ENCODE results near the gene NEBL. TPM values are rescaled to one million over a fixed set of nuclear protein-coding genes. Genes with fewer than 3 reads are reported as not detected.

Gene NEBL
- total and polyA plus RNA-seq, 9 of the 15 experiments (the other 6 are each of a cell fraction or from before 2014, with no cell fraction given) = 0.82 to 14.6 (median 9.8) TPM

DNA sequence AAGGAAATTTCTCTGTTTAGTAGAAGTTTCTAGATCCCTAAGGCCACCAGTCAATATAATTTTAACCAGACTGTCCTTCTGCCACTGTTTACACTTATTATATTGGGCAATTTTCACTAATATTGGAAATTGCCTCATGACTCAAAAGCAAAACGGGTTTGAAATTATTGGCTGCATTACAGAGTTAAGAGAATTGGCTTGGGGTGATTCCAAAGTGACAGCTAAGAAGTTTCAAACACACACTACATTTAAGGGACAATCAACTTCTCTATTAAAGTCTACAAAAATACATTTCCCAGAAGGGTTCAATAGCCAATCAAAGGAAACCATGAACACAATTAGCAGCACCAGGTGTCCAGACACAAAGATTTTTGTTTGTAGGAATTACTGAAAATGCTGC, 111.9 kb downstream of the NEBL start:
- no peak for ATAC-seq
- BruUV-seq (replicated peaks) = no TSS peak

More for the DNA sequence above, 111.9 kb downstream of the NEBL start:
- DNase-seq (ENCODE audit: extremely low read depth in 1 of 4, low spot score in 3 of 4) (no peak), FAIRE-seq (no peak)
- Histone ChIP-seq H4K20me1 (replicated peaks; ENCODE audit: control insufficient read depth, insufficient read depth, low read length) (no peaks in the 10 kb centered on the region), H2AFZ (ENCODE audit: low read depth, low read length) (no peak overlapping the region), H3K79me2 (ENCODE audit: control insufficient read depth, insufficient read depth, low read length) (no peaks in the 10 kb centered on the region), H3K9me1 (ENCODE audit: control insufficient read depth, insufficient read depth, low read length) (no peaks in the 10 kb centered on the region), H3K27ac (ENCODE audit: extremely low read depth, low read depth, low read length) (no peak overlapping the region), H3K4me3 (no peak overlapping the region), H3K36me3 (ENCODE audit: control insufficient read depth, insufficient read depth, low read length) (no peaks in the 10 kb centered on the region), H3K9me3 (replicated peaks; ENCODE audit: control insufficient read depth, insufficient read depth, low read depth, low read length) (no peaks in the 10 kb centered on the region), H3K27me3 (ENCODE audit: control insufficient read depth in 2 of 2, insufficient read depth in 2 of 2, low read length in 2 of 2) (no peaks in the 10 kb centered on the region), H3K4me2 (ENCODE audit: insufficient read depth, low read length) (no peak overlapping the region), H3K9ac (ENCODE audit: insufficient read depth in 1 of 2, low read depth in 2 of 2, low read length in 2 of 2) (no peak overlapping the region), H3K4me1 (replicated peaks in 1 of 2; ENCODE audit: control insufficient read depth in 2 of 2, insufficient read depth in 2 of 2, low read length in 2 of 2) (no peaks in the 10 kb centered on the region)
- intact Hi-C loops (cut with micrococcal nuclease) = no loop called here
- TF ChIP-seq FIP1L1 (IDR thresholded peaks at IDR 0.05; ENCODE audit: low read depth, low read length, poor library complexity, severe bottlenecking) (no peak), RBM25 (IDR thresholded peaks at IDR 0.05; ENCODE audit: low read depth, low read length, severe bottlenecking) (no peak), U2AF2 (optimal IDR thresholded peaks at IDR 0.05; ENCODE audit: low read depth, low read length) (no peak), SMAD4 (CRISPR knock-in tag; conservative IDR thresholded peaks at IDR 0.05) (no peak), PURB (CRISPR knock-in tag; IDR thresholded peaks at IDR 0.05; ENCODE audit: low read depth) (no peak), TCF7L2 (IDR thresholded peaks at IDR 0.05; ENCODE audit: low read depth, low read length) (no peak)
- TF ChIP-seq, protein P1, sequence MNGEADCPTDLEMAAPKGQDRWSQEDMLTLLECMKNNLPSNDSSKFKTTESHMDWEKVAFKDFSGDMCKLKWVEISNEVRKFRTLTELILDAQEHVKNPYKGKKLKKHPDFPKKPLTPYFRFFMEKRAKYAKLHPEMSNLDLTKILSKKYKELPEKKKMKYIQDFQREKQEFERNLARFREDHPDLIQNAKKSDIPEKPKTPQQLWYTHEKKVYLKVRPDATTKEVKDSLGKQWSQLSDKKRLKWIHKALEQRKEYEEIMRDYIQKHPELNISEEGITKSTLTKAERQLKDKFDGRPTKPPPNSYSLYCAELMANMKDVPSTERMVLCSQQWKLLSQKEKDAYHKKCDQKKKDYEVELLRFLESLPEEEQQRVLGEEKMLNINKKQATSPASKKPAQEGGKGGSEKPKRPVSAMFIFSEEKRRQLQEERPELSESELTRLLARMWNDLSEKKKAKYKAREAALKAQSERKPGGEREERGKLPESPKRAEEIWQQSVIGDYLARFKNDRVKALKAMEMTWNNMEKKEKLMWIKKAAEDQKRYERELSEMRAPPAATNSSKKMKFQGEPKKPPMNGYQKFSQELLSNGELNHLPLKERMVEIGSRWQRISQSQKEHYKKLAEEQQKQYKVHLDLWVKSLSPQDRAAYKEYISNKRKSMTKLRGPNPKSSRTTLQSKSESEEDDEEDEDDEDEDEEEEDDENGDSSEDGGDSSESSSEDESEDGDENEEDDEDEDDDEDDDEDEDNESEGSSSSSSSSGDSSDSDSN (IDR thresholded peaks at IDR 0.05; ENCODE audit: borderline replicate concordance in 1 of 2, low read depth in 2 of 2, low read length in 2 of 2) = no peak
- WGBS (ENCODE audit: insufficient coverage, low coverage, missing lambda C conversion rate) = 0% methylated on average over 1 of the region's 1 CpG
- ChIA-PET POLR2A (no interaction called here), CTCF (ENCODE audit: low intra/inter-chr PET ratio) (no interaction called here)
- in situ Hi-C loops (cut with MboI) = no loop called here
